Activated CD4-positive, alpha-beta T cell treated with anti-CD3 and anti-CD28 coated beads, Interleukin-2, Interleukin-4, amounts not matched to agents 100 ng/mL and 50 ng/mL, durations not matched to agents 16 hours and 8 hours (primary cell): ENCODE measurements around the gene PACS1.
"Not testable (repeated sequence)": the region's sequence is repeated elsewhere in the genome, so short reads cannot be mapped to it uniquely, and the experiment has no call there.

ENCODE experiments used
- DNase-seq: peaks from one replicate; pipeline ENCODE4 v3.0.0-alpha.2; 2020; ENCODE audit warnings: low spot score

PACS1 gene

DNA sequence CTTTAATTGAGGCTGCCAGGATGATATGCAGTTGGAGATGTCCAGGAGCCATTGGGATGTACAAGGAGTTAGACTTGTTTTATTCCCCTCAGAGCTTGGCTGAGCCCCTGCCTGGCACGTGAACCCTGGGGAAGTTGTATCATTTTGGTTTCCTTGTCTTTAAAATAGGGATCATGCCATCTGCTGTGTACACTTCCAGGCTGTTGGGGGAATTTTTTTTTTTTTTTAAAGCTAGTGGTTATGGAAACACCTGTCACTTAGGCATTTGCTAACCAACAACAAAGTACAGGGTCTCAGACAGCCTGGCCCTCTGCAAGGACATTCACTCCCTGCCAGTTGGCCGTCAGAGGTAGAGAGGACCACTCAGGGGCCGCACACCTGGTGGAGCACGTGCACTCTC lies 189.9 kb downstream of the PACS1 start:
- DNase-seq: no peak

DNA sequence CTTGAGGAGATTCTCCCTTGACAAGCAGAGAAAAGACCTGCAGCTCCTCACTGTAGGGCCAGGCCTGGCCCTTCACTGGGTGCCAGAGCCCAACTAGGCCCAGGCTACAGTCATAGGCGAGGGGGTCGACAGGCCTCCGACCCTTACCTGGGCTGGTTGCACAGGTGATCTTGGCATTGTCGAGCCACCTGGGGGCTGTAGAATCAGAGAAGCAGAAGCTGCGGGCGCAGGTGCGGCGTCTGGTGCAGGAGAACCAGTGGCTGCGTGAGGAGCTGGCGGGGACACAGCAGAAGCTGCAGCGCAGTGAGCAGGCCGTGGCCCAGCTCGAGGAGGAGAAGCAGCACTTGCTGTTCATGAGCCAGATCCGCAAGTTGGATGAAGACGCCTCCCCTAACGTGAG lies 191.5 kb downstream of the PACS1 start:
- DNase-seq: no peak

DNA sequence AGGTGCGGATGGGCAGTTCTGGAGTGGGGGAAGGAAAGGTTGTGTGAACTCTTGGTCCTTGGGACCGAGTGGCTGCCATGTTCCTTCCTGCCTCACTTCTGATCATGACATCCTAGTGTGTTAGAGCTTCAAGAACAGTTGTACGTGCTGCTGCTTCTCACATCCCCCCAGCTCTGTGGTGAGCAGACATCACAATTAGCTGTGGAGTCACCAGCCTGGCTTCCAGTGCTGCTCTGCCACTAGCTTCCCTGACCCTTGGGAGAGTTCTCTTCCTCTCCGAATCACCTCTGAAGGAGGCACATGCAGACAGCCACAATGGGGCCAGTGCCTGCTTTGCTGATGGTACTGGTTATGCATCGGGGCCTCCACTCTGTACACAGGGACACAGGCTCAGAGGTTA lies 192.1 kb downstream of the PACS1 start:
- no peak for DNase-seq

DNA sequence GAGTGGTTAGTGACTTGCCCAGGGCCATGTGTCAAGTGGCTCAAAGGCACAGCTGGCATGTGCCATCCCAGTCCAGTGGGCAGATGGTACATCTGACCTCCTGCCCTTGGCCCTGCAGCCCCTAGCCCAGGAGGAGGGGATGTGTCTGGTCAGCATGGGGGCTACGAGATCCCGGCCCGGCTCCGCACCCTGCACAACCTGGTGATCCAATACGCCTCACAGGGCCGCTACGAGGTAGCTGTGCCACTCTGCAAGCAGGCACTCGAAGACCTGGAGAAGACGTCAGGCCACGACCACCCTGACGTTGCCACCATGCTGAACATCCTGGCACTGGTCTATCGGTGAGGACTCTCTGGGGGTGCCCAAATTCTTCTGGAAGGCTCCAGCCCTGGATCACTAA lies 192.6 kb downstream of the PACS1 start:
- DNase-seq: no peak

DNA sequence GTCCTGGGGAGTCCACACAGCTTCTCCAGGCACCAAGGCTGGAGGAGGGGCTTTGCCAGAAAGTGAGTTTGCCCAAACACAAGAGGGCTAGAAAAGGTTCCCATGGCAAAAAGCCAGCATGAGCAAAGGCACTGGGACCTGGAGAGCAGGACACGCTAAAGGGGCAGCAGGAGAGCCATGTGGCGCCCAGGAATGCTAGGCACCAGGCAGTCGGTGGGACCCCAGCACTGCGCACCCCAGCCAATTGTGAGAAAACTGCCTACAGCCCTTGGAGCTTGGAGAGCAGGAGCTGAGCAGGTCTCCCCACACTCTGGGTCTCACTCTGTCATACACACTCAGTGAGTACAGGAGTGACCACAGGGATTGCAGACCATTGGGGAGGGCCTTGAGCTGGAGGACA lies 193.2 kb downstream of the PACS1 start:
- no peak for DNase-seq

DNA sequence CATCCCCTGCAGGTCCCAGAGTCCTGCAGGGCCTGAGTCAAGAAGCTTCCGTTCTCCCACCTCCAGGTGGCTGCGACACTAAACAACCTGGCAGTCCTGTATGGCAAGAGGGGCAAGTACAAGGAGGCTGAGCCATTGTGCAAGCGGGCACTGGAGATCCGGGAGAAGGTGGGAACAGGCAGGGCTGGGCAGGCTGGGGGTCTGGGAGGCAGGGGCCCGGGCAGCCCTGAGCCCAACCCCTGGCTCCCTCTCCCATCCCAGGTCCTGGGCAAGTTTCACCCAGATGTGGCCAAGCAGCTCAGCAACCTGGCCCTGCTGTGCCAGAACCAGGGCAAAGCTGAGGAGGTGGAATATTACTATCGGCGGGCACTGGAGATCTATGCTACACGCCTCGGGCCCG lies 193.7 kb downstream of the PACS1 start:
- DNase-seq: no peak

DNA sequence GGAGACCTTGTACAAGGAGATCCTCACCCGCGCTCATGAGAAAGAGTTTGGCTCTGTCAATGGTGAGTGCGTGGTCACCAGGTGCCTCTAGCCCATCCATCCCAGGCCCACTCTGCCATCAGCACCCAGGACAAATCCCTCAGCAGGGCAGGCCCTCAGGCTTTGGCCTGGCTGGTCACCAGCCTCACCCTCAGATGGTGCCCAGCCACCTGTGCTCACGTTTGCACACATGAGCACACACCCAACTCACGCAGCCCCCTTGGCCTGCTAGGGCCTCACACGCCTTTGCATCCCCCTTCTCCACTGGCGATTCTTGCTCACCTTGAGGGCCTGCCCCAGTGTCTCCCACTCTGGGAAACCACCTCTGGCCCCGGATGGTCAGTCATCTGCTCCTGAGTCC lies 194.3 kb downstream of the PACS1 start:
- no peak for DNase-seq

DNA sequence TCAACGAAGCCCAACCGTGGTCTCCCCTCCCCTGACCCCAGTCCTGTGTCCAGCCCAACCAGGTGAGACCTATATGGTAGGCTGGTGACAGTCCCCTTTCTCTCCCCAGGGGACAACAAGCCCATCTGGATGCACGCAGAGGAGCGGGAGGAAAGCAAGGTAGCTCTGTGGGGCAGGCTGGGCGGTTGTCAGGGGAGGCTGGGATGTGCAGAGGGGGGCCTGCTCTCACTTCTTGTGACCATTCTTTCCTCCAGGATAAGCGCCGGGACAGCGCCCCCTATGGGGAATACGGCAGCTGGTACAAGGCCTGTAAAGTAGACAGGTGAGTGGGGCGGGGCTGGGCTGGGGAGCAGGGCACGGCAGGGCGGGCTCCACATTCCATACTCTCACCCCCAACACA lies 194.8 kb downstream of the PACS1 start:
- DNase-seq: peak; percentile 32

DNA sequence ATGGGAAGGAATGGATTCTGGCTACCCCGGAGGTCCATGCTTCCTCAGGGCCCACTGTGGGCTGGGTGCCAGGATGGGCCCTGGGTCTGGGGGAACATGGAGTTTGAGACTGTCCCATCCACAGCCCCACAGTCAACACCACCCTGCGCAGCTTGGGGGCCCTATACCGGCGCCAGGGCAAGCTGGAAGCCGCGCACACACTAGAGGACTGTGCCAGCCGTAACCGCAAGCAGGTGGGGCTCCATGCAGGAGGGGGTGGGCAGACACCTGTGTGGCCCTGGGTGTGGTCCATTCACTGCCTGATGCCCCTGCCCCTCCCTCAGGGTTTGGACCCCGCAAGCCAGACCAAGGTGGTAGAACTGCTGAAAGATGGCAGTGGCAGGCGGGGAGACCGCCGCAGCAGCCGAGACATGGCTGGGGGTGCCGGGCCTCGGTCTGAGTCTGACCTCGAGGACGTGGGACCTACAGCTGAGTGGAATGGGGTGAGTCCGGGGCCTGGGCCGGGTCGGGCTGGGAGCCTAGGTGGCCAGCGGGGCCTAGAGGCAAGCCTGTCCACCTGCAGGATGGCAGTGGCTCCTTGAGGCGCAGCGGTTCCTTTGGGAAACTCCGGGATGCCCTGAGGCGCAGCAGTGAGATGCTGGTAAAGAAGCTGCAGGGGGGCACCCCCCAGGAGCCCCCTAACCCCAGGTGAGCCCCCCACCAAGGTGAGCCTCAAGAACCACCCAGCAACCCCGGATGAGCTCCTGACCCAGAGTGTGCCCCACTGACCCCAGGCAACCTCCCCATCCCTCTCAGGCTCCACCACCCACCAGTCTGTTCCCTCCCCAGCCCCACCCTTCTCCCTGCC lies 195.7 kb downstream of the PACS1 start:
- no peak for DNase-seq

DNA sequence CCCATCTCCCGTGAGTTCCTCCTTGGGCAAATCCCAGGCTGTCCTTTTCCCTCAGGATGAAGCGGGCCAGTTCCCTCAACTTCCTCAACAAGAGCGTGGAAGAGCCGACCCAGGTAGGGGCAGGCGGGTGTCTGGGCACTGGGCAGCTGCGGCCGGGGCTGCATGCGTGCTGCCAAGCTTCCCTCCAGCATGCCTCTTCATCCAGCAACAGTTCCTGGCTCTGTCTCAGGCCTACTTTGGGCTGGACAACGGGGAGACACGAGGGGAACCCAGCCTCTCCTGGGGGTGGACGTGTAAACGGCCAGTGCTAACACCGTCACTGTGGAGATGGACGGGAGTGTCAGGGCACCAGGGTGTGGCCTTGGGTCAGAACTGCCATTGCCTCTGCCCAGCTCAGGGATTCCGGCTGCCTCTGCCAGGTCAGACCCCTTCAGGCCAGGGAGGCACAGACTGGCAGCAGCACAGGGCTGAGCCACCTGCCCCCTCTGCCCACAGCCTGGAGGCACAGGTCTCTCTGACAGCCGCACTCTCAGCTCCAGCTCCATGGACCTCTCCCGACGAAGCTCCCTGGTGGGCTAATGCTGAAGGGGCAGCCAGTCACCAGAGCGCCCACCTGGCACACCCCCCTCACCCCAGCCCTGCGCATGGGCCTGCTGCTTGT lies 196.4 kb downstream of the PACS1 start:
- no peak for DNase-seq

DNA sequence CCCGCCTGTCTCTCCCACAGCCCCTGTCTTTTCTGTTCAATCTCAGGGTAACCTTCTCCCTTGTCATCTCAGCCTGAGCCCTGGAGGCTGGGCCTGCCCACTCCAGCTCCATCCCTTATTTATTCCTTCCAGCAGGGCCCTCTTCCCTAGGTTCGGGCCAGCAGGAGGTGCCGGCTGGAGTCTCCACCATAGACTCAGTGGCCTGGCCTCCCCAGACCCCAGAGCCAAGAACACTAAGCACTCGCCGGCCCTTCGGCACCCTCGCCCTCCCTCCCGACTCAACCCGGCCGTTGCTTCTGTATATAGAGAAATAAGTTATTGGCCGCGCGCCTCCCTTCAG lies 196.9 kb downstream of the PACS1 start:
- no peak for DNase-seq

DNA sequence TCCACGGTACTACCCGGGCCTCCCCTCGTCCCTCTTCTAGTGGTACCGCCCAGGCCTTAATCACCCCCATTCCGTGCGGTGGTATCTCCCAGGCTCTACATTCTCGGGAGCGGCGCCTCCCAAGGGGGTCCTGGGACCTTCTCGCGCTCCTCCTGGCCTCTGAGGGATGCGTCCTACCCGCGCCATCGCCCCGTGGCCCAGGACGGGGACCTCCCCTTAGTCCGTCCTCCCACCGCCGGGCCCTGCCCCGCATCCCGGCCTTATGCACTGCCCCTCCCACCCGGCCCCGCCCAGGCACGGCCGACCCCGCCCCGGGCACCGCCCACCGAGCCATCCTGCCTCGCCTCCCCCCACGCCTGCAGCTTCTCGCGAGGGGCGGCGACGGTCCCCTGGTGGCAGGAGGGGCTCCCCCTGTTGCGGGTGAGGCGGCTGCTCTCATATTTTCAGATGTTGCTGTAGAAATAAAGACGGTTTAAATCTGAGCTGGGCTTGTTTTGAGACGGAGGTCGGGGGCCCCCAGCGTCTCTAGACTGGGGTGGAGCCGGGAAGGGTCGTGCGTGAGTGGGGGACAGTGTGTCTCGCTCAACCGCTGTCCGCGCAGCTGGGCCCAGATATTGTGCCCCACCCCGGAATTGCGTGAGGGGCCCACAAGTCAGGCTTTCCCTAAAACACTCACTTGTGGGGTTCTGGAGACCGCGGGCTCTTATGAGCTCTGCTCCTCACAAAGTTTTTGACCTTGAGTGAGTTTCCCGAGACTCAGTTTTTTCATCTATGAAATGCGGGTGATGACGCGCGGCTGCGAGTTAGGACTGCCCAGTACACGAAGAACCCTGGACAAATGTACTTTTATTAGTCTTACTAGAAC lies 197.5 kb downstream of the PACS1 start:
- peak; percentile 86 for DNase-seq

DNA sequence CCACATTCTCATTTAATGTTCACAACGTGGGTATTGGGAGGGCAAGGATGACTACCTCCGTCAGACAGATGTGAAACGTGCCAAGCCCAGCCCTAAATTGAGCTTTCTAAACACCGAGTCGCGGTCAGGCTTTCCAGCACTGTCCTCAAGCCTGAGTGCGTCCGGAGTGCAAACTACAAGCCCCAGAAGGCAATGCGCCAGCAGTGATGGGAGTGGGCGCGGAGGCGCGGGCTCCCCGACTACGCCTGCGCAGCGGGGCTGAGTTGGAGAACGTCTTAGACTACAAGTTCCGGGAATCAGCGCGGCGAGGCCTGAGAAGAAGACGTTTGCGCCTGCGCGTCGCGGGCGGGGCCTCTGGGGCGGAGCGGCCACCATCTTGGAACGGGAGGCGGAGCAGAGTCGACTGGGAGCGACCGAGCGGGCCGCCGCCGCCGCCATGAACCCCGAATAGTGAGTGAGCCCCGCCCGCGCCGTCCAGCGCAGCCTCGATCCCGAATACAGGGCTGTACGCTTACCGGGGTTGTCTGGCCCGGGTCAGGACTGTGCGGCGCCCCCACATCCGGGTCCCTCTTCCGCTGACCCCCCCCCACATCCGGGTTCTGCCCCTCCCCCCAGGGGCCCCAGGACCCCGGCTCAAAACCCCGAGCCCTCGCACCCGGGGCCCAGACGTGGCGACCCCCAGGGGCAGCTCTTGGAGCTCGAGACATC lies 198.3 kb downstream of the PACS1 start, which contains the start of gene RAB1B:
Gene RAB1B, plus strand, starts transcription at position 396 of the 708 bp plus-strand sequence. Its CDS starts 41 bp downstream, at position 437.
- peak; percentile 100 for DNase-seq

DNA sequence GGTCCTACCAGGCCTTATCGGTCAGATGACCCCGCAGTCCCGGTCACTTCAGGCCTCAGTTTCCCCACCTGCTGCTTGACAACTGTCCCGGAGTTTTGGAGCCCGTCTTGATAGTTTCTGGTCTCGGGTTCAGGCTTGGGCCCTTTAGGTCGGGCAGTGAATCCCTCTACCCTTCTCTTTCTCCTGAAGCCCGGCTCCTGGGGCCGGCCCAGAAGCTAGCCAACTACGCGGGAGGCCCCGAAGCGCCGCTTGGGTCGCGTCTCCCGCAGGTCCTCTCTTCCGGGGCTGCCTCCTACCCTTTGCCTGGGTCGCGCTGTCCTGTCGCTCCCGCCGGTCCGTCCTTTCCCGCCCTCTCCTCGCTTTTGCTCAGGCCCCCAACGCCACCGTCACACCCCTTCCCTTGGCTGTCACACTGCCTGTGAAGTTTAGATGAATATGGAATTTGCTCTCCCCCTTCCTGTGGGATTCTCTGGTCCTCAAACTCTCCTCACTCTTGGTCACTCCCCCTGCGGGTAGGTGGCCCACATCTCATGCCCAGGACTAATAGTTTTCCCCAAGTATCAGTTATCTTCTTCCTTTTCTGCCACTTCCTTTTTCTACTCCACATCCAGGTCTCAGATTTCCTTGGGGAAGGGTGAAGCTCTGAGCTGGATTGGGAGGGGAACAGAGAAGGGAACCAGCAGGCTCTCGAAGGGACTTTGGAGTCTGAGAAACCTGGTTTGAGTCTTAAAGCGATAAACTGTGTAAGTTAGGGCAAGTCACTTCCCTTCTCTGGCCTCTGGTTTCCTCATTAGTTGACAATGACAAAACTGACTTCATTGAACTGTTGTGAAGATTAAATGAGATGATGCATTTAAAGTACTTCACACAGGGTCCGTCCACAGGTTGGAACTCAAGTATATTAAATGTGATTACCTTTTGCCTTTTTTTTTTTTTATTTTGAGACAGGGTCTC lies 199.2 kb downstream of the PACS1 start:
- peak; percentile 17 for DNase-seq

DNA sequence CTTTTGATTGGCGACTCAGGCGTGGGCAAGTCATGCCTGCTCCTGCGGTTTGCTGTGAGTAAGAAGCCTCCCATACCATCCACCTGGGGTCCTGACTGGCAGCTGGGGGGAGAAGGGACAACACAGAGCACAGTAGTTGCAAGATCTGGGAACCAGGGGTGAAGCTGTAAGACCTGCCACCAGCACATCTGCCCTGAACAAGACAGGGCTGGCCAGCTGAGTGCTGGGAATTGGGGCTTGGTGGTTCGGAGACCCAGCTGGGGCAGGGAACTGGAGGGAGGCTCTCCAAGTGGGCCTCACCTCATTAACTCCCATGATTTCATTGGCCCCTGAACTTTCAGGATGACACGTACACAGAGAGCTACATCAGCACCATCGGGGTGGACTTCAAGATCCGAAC lies 201.7 kb downstream of the PACS1 start:
- no peak for DNase-seq

DNA sequence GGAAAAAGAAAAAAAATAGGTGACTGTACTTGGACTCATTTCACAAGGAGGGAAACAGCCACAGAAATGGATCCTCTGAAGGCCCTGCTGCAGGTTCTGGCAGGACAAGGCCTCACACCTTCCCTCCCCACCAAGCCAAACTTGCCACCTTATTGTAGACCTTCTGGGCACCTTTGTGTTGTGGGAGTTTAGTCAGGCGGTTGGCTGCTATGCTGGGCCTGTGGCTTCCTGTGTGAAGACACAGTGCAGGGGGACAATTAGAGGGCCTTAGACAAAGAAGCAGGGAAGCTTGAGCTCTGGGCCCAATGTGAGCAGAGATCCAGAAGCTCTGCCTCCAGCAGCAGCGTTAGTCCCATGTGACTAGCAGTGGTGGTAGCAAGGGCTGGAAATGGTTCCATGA lies 202.5 kb downstream of the PACS1 start:
- no peak for DNase-seq

DNA sequence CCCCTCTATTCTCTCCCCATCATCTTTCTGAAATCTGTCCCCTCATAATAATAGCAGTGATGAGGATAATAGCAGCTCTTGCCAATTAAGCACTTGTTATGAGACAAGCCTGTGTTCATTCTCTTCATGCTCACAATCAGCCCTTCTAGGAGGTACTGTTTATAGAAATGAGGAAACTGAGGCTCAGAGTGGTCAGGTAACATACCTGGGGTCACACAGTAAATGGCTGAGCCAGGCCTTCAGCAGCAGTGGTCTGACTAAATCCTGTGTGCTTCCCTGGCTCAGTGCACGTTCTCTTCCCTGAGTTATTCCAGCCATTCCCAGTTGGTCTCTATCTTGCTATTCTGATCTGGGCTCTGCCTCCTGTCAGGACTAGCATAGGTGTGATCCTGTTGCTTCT lies 204.1 kb downstream of the PACS1 start:
- no peak for DNase-seq

DNA sequence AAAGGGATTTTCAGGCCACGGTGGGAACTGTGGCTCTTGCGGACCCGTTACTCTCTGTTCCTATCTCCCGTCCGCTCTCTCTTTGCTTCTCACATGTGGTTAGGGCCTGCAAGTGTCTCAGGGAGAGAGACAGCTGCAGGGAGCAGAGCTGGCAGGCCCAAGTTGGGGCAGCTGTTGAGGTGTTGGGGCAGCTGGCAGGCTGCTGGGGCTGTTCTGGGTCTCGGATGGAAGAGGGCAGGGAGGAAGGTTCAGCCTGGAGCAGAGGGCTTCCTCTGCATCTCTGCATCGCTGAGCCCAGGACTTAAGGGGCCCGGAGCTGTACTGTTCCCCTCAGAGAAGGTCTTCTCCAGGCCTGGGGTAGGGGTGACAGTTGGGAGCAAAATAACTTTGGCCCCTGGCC lies 205.3 kb downstream of the PACS1 start:
- no peak for DNase-seq

DNA sequence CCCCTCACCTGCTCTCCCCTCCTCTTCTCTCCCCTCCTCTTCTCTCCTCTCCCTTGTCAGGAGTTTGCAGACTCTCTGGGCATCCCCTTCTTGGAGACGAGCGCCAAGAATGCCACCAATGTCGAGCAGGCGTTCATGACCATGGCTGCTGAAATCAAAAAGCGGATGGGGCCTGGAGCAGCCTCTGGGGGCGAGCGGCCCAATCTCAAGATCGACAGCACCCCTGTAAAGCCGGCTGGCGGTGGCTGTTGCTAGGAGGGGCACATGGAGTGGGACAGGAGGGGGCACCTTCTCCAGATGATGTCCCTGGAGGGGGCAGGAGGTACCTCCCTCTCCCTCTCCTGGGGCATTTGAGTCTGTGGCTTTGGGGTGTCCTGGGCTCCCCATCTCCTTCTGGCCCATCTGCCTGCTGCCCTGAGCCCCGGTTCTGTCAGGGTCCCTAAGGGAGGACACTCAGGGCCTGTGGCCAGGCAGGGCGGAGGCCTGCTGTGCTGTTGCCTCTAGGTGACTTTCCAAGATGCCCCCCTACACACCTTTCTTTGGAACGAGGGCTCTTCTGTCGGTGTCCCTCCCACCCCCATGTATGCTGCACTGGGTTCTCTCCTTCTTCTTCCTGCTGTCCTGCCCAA lies 206.0 kb downstream of the PACS1 start:
- no peak for DNase-seq

DNA sequence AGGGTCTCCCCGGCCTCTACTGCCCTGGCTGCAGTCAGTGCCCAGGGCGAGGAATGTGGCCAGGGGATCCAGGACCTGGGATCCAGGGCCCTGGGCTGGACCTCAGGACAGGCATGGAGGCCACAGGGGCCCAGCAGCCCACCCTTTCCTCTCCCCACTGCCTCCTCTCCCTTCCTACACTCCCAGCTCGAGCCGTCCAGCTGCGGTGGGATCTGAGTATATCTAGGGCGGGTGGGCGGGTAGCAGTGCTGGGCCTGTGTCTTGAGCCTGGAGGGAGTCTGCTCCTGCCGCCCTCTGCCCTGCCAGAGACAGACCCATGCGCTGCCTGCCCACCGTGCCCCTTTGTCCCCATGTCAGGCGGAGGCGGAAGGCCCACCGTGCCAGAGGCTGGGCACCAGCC lies 206.5 kb downstream of the PACS1 start:
- not testable (repeated sequence) for DNase-seq
